ENCODE results near the gene ZBTB7C.

ZBTB7C gene

DNA sequence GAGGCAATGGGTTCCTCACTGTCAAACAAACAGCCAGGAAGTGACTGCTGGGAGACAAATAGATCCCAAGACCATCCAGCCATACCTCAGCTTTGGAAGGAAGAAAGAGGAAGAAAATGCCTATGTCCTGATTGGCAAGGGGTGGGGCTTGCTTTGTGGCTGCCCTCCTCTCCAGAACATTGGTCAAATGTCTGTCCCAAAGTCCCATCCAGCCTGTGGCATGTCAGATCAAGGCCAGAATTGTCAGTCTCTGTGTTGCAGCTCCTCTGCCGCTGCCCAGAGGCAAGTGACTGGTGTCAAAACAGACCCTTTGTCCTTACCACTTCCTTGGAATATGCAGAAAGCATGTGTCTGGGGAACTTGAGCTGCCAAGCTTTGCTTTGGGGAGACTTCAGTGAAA lies 415.8 kb downstream of the ZBTB7C start:
- TF ChIP-seq, protein P1, sequence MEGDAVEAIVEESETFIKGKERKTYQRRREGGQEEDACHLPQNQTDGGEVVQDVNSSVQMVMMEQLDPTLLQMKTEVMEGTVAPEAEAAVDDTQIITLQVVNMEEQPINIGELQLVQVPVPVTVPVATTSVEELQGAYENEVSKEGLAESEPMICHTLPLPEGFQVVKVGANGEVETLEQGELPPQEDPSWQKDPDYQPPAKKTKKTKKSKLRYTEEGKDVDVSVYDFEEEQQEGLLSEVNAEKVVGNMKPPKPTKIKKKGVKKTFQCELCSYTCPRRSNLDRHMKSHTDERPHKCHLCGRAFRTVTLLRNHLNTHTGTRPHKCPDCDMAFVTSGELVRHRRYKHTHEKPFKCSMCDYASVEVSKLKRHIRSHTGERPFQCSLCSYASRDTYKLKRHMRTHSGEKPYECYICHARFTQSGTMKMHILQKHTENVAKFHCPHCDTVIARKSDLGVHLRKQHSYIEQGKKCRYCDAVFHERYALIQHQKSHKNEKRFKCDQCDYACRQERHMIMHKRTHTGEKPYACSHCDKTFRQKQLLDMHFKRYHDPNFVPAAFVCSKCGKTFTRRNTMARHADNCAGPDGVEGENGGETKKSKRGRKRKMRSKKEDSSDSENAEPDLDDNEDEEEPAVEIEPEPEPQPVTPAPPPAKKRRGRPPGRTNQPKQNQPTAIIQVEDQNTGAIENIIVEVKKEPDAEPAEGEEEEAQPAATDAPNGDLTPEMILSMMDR (IDR thresholded peaks at IDR 0.05; ENCODE audit: borderline replicate concordance, control extremely low read depth, extremely low read depth, insufficient read depth, missing control alignments): no peak
- DNase-seq (ENCODE audit: low spot score): no peak
- in situ Hi-C loops (cut with MboI; ENCODE audit: low sequenced_read_pairs, unreplicated experiment): no loop called here

DNA sequence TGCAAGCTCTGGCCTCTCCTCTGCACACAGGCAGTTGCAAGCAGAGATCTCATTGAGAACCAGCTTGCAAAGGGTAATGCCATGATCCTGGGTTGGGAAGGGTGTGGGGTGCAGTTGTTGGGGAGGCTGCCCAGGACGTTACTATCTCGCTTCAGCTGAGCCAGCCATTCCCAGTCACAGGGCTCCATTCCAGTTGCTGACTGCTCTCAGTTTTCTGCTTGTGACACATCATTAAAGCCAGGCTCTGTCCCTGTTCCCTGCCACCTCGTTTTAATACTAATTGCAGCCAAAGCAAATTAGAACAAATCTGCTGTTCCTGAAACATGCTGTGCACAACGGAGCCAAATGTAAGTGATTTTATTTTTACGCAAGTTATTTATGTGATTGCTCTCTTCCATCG lies 416.2 kb downstream of the ZBTB7C start:
- DNase-seq (ENCODE audit: low spot score): no peak
- TF ChIP-seq, protein P1 (IDR thresholded peaks at IDR 0.05; ENCODE audit: borderline replicate concordance, control extremely low read depth, extremely low read depth, insufficient read depth, missing control alignments): no peak
- in situ Hi-C loops (cut with MboI; ENCODE audit: low sequenced_read_pairs, unreplicated experiment): no loop called here

DNA sequence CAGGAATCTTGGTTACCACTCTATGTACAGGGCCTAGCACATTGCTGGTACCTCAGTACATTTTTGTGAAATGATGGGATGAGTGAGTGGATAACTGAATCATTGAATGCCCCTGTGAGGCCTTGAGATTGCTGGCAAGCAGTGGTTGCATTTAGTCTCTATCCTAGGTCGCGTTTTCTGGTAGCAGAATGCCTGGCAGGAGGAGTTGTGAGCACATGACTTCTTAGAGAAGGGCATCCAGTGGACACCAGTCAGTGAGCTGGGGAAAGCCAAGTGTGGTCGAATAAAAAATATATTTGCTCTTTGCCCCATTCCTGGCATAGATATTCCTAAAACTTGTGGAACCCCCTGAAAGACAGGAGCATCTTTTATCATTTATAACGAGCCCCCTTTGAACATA lies 416.9 kb downstream of the ZBTB7C start:
- DNase-seq (ENCODE audit: low spot score): no peak
- in situ Hi-C loops (cut with MboI; ENCODE audit: low sequenced_read_pairs, unreplicated experiment): no loop called here
- TF ChIP-seq, protein P1 (IDR thresholded peaks at IDR 0.05; ENCODE audit: borderline replicate concordance, control extremely low read depth, extremely low read depth, insufficient read depth, missing control alignments): no peak

DNA sequence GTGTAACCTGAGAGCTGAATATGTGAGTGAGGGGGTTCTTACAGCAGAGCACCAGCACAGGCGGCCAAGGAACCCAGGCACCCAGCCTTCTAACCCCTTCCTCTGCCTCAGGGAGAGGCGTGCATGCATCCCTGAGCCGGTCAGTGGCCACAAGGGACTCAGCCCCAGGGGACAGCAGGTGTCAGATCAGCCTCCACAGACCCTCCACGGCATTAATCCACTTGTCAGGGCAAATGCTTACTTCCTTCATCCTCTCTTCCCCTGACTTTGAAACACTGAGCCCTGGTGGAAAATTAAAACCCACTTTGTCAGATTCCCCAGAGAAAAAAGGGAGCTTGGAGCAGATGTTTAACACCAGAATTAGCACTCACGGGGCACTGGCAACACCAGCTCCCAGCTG lies 418.2 kb downstream of the ZBTB7C start:
- in situ Hi-C loops (cut with MboI; ENCODE audit: low sequenced_read_pairs, unreplicated experiment): no loop called here
- DNase-seq (ENCODE audit: low spot score): no peak
- TF ChIP-seq, protein P1 (IDR thresholded peaks at IDR 0.05; ENCODE audit: borderline replicate concordance, control extremely low read depth, extremely low read depth, insufficient read depth, missing control alignments): no peak

DNA sequence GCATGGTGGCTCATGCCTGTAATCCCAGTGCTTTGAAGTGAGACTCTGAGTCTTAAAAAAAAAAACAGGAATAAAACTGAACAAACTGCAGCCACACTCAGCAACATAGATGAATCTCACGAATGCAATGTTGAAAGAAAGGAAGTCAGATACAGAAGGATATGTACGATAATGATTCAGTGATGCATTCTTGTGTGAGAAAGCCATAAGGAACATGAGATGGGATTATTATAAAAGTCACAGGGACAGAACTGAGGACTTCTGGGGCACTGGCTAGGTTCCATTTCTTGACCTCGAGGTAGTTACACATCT lies 421.8 kb downstream of the ZBTB7C start:
- TF ChIP-seq, protein P1 (IDR thresholded peaks at IDR 0.05; ENCODE audit: borderline replicate concordance, control extremely low read depth, extremely low read depth, insufficient read depth, missing control alignments): no peak
- in situ Hi-C loops (cut with MboI; ENCODE audit: low sequenced_read_pairs, unreplicated experiment): no loop called here
- no peak for DNase-seq (ENCODE audit: low spot score)

DNA sequence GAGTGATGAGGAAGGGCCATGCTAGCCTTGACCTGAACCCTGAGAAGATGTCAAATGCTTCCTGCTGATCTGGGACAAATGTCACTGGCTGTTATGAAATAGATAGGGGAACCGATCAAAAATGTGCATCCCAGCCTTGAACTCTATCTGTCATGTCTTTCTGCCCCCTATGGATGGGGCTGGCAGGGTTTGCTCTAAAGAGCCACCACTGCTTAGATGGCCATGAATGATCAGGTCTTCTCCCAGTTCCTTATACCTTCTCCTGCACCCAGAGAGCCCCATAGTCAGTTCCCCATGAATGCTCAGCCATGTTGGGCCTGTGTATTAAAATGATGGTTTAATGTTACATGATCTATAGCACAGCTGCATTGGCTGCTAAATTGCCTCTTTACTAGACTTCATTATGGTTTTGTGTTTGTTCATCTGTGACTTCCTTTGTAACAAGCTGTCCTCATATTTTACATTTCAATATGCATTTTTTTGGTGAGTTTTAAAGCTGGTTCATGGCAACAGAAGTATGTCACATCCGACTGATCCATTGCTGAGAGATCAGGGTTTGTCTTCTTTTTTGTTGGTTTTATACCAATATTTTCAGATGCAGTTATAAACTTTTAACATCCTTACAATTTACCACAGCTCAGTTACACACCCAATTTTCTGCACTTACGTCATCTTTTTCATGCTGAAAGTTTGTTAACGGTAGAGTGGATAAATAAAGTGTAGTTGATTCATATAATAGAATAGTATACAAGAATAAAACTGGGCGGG lies 422.4 kb downstream of the ZBTB7C start:
- no peak for DNase-seq (ENCODE audit: low spot score)
- in situ Hi-C loops (cut with MboI; ENCODE audit: low sequenced_read_pairs, unreplicated experiment): no loop called here
- TF ChIP-seq, protein P1 (IDR thresholded peaks at IDR 0.05; ENCODE audit: borderline replicate concordance, control extremely low read depth, extremely low read depth, insufficient read depth, missing control alignments): no peak
